CD4-positive, alpha-beta T cell treated with Interleukin-21 for 1 hour (primary cell): ENCODE results near the gene CTNNBL1.

Experiments used
- DNase-seq: peaks from one replicate; pipeline ENCODE4 v3.0.0-alpha.2; 2020

Gene CTNNBL1

DNA sequence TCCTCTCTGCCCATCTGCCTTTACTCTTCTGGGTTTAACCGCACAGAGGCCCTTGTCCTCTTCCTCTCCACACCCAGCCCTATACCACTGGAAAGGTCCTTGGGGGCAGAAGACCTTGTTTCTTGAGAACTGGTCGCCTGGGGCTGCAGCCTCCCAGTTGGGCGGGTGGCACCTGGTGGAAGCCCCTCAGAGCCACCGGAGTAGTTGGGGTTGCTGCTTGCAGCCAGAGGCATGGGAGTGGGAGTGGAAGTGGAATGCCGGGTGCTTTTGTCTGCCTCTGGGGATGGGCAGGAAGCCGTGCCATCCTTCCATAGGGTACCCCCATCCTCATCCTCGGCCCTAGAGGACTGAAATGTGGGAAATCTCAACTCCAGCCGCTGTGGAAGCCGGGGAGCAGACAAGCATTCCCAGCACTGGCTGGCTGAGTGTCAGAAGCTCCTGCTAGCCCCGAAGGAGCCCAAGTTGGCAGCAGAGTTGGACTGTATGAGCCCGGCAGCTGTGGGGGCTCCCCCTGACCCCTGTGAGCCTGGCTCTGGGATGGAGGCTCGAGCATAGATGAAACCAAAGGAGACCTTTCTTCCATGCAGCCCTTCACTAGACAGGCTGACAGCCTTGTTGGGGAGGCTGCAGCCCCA, 210.3 kb downstream of the CTNNBL1 start:
- DNase-seq: no peak

DNA sequence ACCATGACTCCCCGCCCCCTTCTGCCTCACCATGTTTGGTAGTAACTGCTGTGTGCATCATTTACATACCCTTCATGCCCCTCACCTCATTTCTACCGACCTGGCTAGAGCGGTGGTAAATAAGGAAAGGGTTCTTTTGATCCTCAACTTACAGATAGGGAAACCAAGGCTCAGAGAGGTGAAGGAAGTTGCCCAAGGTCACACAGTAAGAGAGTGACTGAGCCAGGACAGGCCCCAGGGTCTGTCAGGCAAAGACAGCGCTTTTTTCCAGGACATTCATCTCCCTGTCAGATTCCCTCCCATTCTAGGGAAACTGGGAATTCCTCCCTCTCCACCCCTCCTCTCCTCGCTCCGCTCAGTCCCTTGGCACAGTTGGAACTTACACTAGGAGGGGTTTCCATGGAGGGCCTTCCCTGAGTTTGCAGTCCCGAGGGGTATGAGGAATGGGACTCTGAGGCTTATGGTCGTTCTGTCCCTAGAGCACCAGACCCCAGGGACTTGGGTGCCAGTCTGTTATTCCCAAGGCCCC, 211.1 kb downstream of the CTNNBL1 start:
- DNase-seq: no peak

DNA sequence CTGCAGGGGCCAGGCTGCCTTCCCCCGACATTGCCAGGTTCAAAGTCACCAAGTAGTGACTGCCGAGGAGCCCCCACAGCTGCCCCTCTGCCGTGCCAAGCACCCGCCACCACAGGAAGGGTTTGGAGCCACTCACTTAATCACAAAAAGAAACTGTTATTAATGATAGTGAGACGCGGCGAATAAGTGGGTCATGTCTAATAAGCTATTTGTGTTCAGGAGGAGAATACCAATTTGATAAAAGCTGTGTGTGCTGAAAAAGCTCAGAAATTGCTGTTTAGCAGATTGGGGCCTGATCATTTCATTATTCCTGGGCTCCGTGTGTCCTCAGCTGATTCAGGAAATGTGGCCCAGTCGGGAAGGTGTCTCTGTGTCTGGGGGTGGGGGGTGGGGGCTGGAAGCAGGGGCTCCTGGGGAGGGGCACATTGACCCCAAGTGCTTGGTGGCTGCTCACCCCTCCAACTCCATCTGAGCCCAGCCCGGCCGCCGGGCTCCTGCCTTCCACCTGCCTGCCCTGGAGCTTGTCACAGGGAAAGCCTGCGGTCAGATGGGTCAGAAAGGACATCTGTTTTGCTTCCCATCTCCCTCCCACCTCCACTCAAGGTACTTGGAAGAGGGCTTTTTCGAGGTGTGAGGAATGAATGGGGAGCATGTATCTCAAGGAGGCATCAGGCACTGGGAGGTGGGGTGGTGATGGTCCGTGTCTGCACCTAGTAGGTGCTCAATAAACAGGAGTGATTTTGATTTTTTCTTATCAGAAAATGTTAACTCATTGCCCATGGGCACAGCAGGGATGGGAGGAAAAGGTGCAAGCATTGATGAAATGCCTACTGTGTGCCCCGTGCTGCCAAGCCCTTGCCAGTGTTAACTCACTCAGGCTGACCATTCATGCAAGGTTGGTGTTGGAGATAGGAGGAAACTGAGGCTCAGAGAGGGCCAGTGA, 212.1 kb downstream of the CTNNBL1 start:
- DNase-seq: no peak

DNA sequence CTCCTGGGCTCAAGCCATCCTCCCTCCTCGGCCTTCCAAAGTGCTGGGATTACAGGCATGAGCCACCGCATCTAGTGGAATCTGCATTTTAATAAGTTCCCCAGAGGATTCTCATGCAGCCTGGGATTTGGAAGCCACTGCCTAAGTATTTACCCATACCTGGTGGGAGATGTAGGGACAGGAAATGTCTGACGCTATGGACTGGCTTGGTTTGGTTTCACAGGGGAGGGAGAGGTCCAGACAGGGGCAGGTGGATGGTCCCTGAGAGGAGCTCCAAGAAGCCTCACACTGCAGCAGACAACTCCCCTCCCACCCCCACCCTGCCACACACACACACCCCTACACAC, 213.5 kb downstream of the CTNNBL1 start:
- no peak for DNase-seq

- DNase-seq: no peak
These were observed 214.0 kb downstream of the CTNNBL1 start for GRCh38 chr20:37907677-37908401.

GRCh38 chr20:37911261-37911660, 217.4 kb downstream of the CTNNBL1 start:
- no peak for DNase-seq

GRCh38 chr20:37911838-37912281, 218.0 kb downstream of the CTNNBL1 start:
- DNase-seq: no peak

- no peak for DNase-seq
These were observed 219.0 kb downstream of the CTNNBL1 start for GRCh38 chr20:37912874-37913273.

DNA sequence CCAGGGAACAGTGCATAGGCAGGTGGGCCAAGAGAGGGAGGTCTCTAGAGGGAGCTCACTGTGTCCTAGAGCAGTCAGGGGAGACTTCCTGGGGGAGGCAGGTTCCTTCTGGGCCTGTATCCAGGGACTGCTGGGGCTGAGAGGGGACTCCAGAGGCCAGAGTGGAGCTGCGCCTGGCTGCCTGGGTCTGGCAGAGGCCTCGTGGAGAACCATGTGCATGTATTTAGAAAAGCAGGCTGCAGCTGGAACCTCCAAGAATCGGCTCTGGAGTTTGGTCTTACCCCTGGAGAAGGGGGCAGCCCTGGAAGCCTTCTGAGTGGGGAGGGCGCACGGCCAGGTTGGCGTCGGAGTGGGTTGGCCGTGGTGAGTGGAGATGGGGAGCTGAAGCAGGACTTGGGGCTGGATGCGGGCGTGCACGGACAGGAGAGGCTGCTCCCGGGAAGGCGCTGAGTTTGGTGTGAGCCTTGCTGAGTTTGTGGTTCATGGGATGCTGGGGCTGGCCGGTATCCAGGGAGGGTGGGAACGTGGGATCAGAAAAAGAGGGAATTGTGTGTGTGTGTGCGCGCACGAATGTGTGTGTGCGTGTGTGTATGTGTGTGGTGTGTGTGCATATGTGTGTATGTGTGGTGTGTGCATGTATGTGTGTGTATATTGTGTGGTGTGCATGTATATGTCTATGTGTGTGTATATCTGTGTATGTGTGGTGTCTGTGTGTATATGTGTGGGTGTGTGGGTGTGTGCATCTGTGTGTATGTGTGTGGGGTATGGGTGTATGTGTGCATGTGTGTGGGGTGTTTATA, 219.9 kb downstream of the CTNNBL1 start:
- DNase-seq: no peak

GRCh38 chr20:37914367-37914671, 220.5 kb downstream of the CTNNBL1 start:
- no peak for DNase-seq

GRCh38 chr20:37914672-37915433, 221.0 kb downstream of the CTNNBL1 start:
- DNase-seq: peak; percentile 13

GRCh38 chr20:37915434-37915787, 221.6 kb downstream of the CTNNBL1 start:
- no peak for DNase-seq

GRCh38 chr20:37915800-37916570, 222.2 kb downstream of the CTNNBL1 start:
- no peak for DNase-seq

- no peak for DNase-seq
These were observed 223.6 kb downstream of the CTNNBL1 start for GRCh38 chr20:37917461-37917860.

- no peak for DNase-seq
These were observed 224.2 kb downstream of the CTNNBL1 start for GRCh38 chr20:37918035-37918434.

- DNase-seq: no peak
These were observed 225.7 kb downstream of the CTNNBL1 start for GRCh38 chr20:37919389-37920040.

- DNase-seq: no peak
These were observed 226.4 kb downstream of the CTNNBL1 start for GRCh38 chr20:37920270-37920669.

DNA sequence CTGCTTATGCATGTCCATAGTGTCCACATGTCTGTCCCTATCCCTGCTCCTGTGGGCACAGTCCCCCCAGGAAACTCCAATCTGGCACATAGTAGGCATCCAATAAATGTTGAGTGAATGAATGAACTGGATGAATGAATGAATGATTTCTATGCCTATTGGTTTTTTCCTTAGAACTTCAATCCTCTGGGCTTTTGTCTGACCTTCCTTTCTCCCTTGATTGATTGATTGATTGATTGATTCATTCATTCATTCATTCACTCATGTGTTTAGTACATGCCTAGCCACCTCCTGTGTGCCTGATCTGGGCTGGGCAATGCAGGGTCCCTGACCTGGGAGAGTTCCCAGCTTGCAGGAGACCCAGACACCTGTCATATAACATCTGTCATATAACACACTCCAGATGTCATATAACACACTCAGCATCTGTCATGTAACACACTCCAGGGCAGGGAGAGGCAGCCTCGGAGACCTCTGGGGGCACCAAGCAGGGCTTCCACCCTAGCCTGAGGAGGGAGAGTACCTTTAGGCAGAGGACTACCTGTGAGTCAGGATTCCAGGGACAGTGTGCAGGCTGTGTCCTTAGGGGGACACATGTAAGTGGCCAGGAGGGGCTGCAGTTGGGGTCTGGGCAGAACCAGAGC, 227.0 kb downstream of the CTNNBL1 start:
- DNase-seq: no peak

GRCh38 chr20:37921341-37921929, 227.6 kb downstream of the CTNNBL1 start:
- no peak for DNase-seq
